ENCODE measurements around the gene PIAS2.
"Not testable (repeated sequence)": the region's sequence is repeated elsewhere in the genome, so short reads cannot be mapped to it uniquely, and the experiment has no call there.

The PIAS2 gene

GRCh38 chr18:46830633-46831032 is 86.7 kb downstream of the PIAS2 start:
- DNase-seq: no peak

- DNase-seq: no peak
Measured at GRCh38 chr18:46829947-46830346, 87.4 kb downstream of the PIAS2 start.

GRCh38 chr18:46829531-46829930 is 87.8 kb downstream of the PIAS2 start:
- DNase-seq: no peak

GRCh38 chr18:46821856-46822711 is 95.2 kb downstream of the PIAS2 start:
- DNase-seq: no peak

- DNase-seq: no peak
Measured at GRCh38 chr18:46820863-46821262, 96.4 kb downstream of the PIAS2 start.

GRCh38 chr18:46815661-46816060 is 101.6 kb downstream of the PIAS2 start:
- no peak for DNase-seq

- DNase-seq: no peak
Measured at GRCh38 chr18:46814399-46814798, 102.9 kb downstream of the PIAS2 start.

GRCh38 chr18:46812311-46812710 is 105.0 kb downstream of the PIAS2 start:
- no peak for DNase-seq

GRCh38 chr18:46810481-46811000 is 106.8 kb downstream of the PIAS2 start:
- DNase-seq: no peak

- no peak for DNase-seq
Measured at GRCh38 chr18:46809145-46809544, 108.2 kb downstream of the PIAS2 start.

GRCh38 chr18:46795945-46796344 is 121.4 kb downstream of the PIAS2 start:
- DNase-seq: not testable (repeated sequence)

- DNase-seq: no peak
Measured at GRCh38 chr18:46794607-46795006, 122.7 kb downstream of the PIAS2 start.

- DNase-seq: no peak
Measured at GRCh38 chr18:46793565-46793964, 123.7 kb downstream of the PIAS2 start.

GRCh38 chr18:46789088-46789487 is 128.2 kb downstream of the PIAS2 start:
- no peak for DNase-seq

GRCh38 chr18:46787674-46788073 is 129.6 kb downstream of the PIAS2 start:
- DNase-seq: no peak

- DNase-seq: no peak
Measured at GRCh38 chr18:46772357-46772756, 144.9 kb downstream of the PIAS2 start.

GRCh38 chr18:46771141-46771540 is 146.2 kb downstream of the PIAS2 start:
- no peak for DNase-seq

GRCh38 chr18:46770708-46771107 is 146.6 kb downstream of the PIAS2 start:
- DNase-seq: no peak

- no peak for DNase-seq
Measured at GRCh38 chr18:46768166-46768921, 149.0 kb downstream of the PIAS2 start.

GRCh38 chr18:46767217-46767616 is 150.1 kb downstream of the PIAS2 start:
- DNase-seq: no peak

- DNase-seq: no peak
Measured at GRCh38 chr18:46764586-46764985, 152.7 kb downstream of the PIAS2 start.

- no peak for DNase-seq
Measured at GRCh38 chr18:46761059-46761769, 156.1 kb downstream of the PIAS2 start.

GRCh38 chr18:46759890-46760289 is 157.4 kb downstream of the PIAS2 start:
- DNase-seq: no peak
